Neutrophil (primary cell): Measurements from ENCODE around the gene TGFBR1.

ENCODE experiments used
- H3K27ac ChIP-seq: fragments of 200-600 bp; sonication (generic); 2 replicates; pipeline ENCODE4 v1.5.1; 2016; ENCODE audit warnings: mild to moderate bottlenecking, moderate library complexity
- H3K27me3 ChIP-seq: fragments of 200-600 bp; sonication (generic); 2 replicates; pipeline ENCODE4 v1.6.0; 2016; ENCODE audit warnings: mild to moderate bottlenecking
- H3K36me3 ChIP-seq: fragments of 200-600 bp; sonication (generic); 2 replicates; pipeline ENCODE4 v1.5.1; 2017
- H3K4me1 ChIP-seq, 2 experiments: fragments of 200-600 bp in 1 of 2; sonication (generic) in 1 of 2; 1 replicate in 1 of 2; 2 replicates in 1 of 2; pipeline versions ENCODE4 v1.5.1 to v1.6.1; 2013 to 2016; ENCODE audit warnings: low read depth in 1 of 2, low read length in 1 of 2, mild to moderate bottlenecking in 1 of 2, moderate library complexity in 1 of 2; ENCODE audit not compliant: control insufficient read depth in 1 of 2, insufficient read depth in 1 of 2
- H3K4me3 ChIP-seq, 2 experiments: fragments of 200-600 bp in 1 of 2; sonication (generic) in 1 of 2; 1 replicate in 1 of 2; 2 replicates in 1 of 2; pipeline ENCODE4 v1.5.1; 2013 to 2016; ENCODE audit warnings: low read depth in 1 of 2, low read length in 1 of 2, mild to moderate bottlenecking in 1 of 2, moderate library complexity in 1 of 2
- H3K9me3 ChIP-seq: fragments of 200-600 bp; sonication (generic); 2 replicates; pipeline ENCODE4 v1.5.1; 2016
- TF ChIP-seq, protein P1 (sequence below): fragments of 200-600 bp; sonication (generic); IDR thresholded peaks from 2 replicates; pipeline ENCODE4 v1.5.1; 2016; ENCODE audit warnings: antibody characterized with exemption

The TGFBR1 gene

DNA sequence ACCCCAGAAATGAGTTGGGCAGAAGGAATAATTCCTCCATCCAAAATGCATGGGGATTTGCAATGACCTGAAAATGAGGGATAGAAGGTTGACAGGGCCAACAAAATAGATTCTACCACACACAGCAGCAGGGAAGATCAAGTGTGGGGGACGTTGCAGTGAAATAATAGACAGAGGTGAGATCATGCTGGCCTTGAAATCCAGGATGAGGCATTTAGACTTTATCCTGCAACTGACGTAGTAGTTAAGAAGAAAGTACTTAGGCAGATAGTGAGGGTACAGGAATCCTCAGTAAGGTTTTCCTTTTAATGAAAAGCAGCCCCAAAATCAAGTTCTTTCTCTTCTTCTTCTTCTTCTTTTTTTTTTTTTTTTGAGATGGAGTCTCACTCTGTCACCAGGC, 31.6 kb upstream of the TGFBR1 start:
- peaks cover 14% of the 10 kb centered on the region for H3K27me3 ChIP-seq
- H3K27ac ChIP-seq, result no peak overlapping the region
- H3K4me1 ChIP-seq, result no peaks in the 10 kb centered on the region
- TF ChIP-seq, protein P1, sequence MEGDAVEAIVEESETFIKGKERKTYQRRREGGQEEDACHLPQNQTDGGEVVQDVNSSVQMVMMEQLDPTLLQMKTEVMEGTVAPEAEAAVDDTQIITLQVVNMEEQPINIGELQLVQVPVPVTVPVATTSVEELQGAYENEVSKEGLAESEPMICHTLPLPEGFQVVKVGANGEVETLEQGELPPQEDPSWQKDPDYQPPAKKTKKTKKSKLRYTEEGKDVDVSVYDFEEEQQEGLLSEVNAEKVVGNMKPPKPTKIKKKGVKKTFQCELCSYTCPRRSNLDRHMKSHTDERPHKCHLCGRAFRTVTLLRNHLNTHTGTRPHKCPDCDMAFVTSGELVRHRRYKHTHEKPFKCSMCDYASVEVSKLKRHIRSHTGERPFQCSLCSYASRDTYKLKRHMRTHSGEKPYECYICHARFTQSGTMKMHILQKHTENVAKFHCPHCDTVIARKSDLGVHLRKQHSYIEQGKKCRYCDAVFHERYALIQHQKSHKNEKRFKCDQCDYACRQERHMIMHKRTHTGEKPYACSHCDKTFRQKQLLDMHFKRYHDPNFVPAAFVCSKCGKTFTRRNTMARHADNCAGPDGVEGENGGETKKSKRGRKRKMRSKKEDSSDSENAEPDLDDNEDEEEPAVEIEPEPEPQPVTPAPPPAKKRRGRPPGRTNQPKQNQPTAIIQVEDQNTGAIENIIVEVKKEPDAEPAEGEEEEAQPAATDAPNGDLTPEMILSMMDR, result no peak
- H3K36me3 ChIP-seq, result no peaks in the 10 kb centered on the region
- H3K4me3 ChIP-seq, result no peak overlapping the region
- H3K9me3 ChIP-seq, result no peaks in the 10 kb centered on the region

DNA sequence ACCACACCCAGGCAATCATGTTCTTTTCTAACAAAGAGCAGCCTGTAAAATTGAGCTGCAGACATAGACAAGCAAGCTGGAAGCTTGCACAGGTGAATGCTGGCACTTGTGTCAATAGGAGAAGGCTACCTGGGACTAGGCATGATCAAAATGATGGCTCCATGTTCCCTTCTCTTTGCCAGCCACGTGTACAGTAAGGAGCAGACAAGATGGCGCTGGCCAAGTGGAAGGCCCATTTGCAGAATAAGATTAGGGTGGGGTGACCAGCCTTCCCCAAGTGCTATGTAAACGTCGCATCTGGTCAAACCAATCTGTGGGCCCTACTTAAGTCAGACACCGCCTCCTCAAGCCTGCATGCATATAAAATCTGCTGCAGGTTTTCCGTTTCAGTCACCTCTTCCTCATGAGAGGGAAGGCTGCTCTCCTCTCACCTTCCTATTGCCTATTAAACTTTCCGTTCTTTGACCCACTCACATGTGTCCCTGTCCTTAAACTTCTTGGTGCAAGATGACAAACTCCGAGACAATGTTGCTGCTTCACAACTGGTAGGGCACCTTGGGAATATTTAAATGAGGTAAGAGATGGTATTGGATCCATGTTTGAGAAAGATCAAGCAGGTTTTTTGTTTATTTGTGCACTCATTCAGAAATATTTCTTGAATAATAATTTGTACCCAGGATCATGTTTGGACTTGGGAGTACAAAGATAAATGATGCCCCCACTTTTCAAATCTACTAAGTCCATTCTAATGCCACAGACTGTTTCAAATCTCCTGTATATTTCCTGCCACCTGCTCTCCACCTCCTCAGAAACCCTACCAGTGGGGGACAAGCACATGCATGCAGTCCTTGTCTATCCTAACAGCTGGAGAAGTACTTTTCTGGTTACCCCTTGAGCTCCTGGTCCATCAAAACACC, 30.7 kb upstream of the TGFBR1 start:
- H3K27ac ChIP-seq, result no peak overlapping the region
- H3K36me3 ChIP-seq, result no peaks in the 10 kb centered on the region
- peaks cover 19% of the 10 kb centered on the region for H3K27me3 ChIP-seq
- no peak overlapping the region for H3K4me3 ChIP-seq
- H3K9me3 ChIP-seq, result no peaks in the 10 kb centered on the region
- TF ChIP-seq, protein P1, result no peak
- no peaks in the 10 kb centered on the region for H3K4me1 ChIP-seq

DNA sequence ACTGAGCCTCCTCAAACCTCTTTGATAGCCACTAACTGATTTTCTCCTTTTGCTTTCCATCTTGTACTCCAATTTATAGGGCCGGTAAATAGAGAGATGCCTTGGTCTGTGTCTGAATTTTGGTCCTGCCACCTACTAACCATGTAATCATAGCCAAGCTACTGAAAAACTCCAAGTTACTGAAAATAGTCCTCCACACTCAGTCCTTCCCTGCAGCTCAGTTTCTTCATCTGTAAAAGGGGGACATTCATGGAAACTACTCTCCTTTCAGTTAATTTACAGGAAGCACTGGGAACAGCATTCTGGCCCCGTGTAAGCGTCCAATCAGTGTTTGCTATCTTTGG, 30.0 kb upstream of the TGFBR1 start:
- Histone ChIP-seq H3K4me1 (no peaks in the 10 kb centered on the region), H3K36me3 (no peaks in the 10 kb centered on the region), H3K27me3 (peaks cover 19% of the 10 kb centered on the region), H3K27ac (no peak overlapping the region), H3K4me3 (no peak overlapping the region), H3K9me3 (no peaks in the 10 kb centered on the region)
- TF ChIP-seq, protein P1, result no peak

DNA sequence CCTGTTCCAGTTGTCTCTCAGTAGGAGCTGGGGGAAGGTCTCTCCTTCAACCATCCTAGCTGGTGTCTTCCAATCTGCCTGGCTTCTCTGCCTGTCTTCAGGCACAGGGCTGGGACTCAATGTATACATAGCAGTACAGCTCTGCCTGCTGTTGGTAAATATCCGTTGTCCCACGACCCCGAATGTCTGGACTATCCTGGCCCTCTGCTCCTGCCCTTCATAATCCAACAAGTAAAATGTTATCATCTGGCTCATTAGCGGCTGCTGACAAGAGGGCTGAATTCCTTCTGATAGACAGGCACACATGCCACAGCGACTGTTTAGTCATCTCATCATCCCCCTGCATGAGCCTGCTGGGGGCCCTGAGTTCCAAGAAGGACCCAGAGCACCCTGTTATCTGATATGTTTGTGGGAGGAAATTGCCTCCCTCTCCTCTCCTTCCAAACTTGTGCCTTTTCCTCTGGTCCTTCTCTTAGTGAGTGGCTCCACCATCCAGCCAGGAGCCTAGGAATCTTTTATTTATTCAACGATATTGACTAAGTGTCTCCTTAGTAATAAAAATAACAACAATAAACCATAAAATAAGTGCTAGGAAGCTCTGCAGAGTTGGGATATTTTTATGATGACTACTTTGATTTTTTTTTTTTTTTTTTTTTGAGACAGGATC, 29.5 kb upstream of the TGFBR1 start:
- Histone ChIP-seq H3K4me3 (no peak overlapping the region), H3K36me3 (no peaks in the 10 kb centered on the region), H3K4me1 (no peaks in the 10 kb centered on the region), H3K9me3 (no peaks in the 10 kb centered on the region), H3K27ac (no peak overlapping the region), H3K27me3 (peaks cover 19% of the 10 kb centered on the region)
- TF ChIP-seq, protein P1, result no peak

DNA sequence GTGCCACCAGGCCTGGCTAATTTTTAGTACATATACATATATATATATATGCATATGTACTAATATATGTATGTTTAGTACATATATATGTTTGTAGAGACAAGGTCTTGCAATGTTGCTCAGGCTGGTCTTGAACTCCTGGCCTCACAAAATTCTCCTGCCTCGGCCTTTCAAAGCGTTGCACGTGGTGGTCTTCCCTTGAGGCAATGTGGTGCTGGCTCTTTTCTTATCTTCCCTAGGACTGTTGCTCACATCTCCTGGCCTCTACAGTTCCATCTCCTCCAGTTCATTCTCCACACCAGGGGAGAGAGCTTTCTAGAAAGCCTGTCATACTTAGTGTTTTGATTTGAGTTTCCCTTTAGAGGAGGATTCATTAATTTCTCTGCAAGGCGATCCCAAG, 28.9 kb upstream of the TGFBR1 start:
- no peaks in the 10 kb centered on the region for H3K9me3 ChIP-seq
- H3K27me3 ChIP-seq, result peaks cover 19% of the 10 kb centered on the region
- H3K27ac ChIP-seq, result no peak overlapping the region
- H3K36me3 ChIP-seq, result no peaks in the 10 kb centered on the region
- no peak overlapping the region for H3K4me3 ChIP-seq
- TF ChIP-seq, protein P1, result no peak
- H3K4me1 ChIP-seq, result no peaks in the 10 kb centered on the region
